C4-2B (cell line): ENCODE data around the gene POLR1A.

Experiments used
- H3K27ac ChIP-seq: fragments of 450-650 bp; 2 replicates; pipeline ENCODE4 v1.5.1; 2017
- ZFX ChIP-seq: fragments of 450-650 bp; IDR thresholded peaks from 2 replicates; pipeline ENCODE4 v1.6.1; 2017
- TF ChIP-seq, protein P1 (sequence below): fragments of 450-650 bp; conservative IDR thresholded peaks from 2 replicates; pipeline ENCODE4 v1.5.1; 2017; ENCODE audit warnings: mild to moderate bottlenecking

POLR1A gene

DNA sequence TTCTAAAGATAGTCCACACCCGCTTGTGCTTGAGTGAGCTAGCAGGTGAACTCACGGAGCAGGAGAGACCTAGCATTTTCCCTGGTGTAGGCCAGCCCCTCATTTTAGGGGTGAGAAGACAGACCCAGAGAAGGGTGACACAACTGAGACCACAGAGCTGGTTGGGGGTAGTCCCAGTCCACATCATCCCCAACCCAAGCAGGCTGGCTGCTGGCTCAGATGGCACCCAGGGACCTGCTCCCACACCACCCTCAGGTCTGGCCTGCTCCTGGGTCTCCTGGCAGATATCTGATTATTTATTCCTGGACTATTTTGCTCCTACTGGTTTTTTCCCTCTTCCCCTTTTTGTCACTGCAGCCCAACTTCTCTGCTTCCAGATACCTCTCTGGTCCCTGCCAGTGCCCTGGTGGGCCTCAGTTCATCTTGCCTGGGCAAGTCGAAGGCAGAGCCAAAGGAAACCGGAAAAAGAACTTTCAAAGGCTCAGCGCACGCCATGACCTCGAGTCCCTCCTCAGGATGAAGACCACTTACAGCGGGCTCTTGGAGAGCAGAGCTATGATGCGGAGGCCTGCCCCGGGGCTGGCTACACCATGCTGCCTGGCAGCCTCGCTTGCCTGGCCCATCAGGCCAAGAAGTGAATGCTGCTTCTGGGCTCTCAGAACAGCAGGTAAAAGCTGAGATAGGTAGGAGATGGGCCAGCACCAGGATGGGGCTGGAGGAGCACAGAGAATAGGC is 72.7 kb downstream of the POLR1A start:
- TF ChIP-seq, protein P1, sequence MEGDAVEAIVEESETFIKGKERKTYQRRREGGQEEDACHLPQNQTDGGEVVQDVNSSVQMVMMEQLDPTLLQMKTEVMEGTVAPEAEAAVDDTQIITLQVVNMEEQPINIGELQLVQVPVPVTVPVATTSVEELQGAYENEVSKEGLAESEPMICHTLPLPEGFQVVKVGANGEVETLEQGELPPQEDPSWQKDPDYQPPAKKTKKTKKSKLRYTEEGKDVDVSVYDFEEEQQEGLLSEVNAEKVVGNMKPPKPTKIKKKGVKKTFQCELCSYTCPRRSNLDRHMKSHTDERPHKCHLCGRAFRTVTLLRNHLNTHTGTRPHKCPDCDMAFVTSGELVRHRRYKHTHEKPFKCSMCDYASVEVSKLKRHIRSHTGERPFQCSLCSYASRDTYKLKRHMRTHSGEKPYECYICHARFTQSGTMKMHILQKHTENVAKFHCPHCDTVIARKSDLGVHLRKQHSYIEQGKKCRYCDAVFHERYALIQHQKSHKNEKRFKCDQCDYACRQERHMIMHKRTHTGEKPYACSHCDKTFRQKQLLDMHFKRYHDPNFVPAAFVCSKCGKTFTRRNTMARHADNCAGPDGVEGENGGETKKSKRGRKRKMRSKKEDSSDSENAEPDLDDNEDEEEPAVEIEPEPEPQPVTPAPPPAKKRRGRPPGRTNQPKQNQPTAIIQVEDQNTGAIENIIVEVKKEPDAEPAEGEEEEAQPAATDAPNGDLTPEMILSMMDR = no peak
- TF ChIP-seq ZFX = no peak
- no peak overlapping the region for H3K27ac ChIP-seq

DNA sequence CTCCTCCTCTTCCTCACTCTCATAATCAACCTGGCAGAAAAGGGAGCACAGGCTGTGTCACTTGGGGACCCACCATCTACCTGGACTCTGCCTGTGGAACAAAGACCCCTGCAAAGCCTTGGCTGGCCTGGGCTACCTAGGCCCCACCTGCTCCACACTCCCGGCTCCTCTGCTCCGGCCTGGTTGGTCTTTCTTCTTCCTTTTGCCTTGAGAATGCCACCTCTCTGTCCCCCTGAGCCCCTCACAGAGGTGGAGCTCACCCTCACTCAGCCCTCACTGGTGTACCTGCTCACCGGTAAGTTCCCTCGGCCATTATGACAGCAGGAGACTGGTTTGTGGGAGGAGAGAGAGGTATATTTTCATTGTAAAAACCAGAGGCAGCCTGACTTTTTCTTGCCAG is 74.1 kb downstream of the POLR1A start:
- H3K27ac ChIP-seq = no peak overlapping the region
- TF ChIP-seq ZFX = no peak
- TF ChIP-seq, protein P1 = no peak

DNA sequence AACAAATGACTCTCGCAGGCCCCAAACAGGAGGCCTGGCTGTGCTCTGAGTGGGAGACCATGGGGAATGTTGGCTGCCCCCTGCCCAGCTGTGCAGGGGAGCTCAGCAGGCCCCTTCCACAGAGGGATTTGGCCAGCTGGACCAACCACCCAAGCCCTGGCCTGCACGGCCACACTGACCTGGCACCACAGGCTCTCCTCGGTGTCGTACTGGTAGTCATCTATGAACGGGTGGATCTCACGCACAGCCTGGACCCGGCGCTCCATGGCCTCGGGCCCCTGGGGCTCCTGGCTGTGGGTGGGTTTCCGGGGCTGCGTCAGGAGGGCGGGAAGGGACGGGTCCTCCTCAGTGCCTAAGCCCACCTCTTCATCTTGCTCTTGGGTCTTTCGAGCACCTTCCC is 74.5 kb downstream of the POLR1A start:
- TF ChIP-seq, protein P1 = no peak
- TF ChIP-seq ZFX = no peak
- H3K27ac ChIP-seq = no peak overlapping the region

DNA sequence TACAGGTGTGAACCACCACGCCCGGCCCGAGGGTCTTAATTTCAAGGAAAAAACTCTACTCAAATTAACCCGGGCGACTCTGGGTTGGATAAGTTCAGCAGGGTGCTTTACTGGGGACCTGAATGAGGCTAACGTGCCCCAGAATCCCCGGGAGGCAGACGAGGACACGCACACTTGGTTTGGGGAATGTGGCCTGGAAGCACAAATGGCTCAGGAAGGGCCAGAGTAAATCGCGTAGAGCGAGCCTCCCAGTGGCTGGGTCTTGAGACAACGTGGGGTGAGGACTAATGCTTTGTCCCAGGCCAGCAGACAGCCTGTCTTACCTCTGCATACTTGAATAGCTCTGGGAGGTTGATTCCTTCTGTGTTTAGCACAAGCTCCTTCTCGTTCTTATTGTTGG is 75.8 kb downstream of the POLR1A start:
- H3K27ac ChIP-seq = no peak overlapping the region

DNA sequence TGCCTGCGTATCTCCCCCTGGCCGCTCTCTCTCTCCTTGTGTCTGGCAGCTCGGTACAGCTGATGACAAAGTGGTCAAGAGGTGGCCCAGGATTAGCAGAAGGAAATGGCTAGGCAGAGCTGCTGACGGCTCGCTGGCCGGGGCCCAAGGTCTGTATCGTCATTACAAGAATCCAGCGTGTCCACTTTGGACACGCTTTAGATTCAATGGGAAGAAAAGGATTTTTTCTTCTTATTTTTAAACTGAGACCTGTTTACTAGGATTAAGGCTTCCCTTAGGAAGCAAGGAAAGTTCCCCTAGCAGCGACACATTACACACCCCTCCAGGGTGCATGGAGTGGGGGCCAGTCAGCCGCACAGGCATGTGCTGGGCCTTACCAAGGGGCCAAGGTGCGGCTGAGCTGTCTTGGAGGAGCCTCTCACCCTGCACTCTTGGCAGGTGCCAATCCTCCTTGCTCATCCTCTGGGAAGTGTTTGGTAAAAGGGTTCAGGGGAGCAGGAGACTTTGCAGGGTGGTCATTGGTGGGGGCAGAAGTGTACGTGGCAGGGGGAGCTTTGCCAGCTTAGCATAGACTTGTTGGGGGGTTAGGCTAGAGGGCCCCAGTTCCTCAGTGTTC is 76.8 kb downstream of the POLR1A start:
- no peak overlapping the region for H3K27ac ChIP-seq
- TF ChIP-seq, protein P1 = no peak
- TF ChIP-seq ZFX = no peak

More for the DNA sequence above, 75.8 kb downstream of the POLR1A start:
- TF ChIP-seq, protein P1 = no peak
- TF ChIP-seq ZFX = no peak

DNA sequence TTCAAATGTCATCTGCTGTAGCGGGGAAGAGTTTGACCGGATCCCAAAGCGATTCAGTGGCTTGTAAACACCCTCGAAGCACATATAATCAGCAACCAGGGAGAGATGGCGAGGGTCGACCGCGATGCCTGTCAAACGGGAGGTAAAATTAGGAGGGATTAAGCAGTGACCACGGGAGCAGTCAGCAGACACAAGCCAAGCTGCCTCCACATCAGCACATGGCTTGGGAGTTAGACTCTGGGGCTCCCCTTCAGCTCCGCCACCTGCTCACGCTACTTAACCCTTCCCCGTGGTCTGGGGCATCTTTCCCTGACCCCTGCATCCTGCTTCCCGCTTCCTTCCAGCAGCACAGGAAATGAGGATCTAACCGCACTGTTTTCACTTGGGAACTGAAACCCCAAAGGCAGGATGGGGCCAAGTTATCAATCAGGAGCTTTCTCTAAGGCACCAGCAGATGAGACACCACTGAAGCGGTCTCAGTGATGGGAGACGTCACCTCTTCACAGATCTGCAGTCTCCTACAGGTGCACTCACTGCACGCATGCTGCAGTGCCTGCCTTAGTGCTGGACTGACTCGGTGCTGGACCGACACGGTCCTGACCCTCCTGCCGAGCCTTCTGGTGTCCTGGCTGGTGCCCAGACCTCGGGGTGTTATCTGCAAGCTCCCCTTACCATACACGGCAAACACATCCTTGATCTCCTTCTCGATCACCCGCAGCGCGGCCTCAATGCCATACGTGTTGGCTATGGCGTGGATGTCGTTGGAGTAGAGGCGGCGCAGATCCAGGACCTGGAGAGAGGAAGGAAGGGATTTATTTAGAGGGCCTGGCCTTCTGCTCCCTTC is 77.5 kb downstream of the POLR1A start:
- H3K27ac ChIP-seq = no peak overlapping the region
- no peak for TF ChIP-seq ZFX
- TF ChIP-seq, protein P1 = no peak
